PC-3 (cell line): ENCODE results near the gene SORD. TPM values are rescaled to one million over a fixed set of nuclear protein-coding genes. Genes with fewer than 3 reads are reported as not detected.
A peak's percentile ranks its signal among the peaks of the same experiment; 100 is the strongest.

Experiments used
- ATAC-seq: fragments of 200-7000 bp; cut with Tn5 transposase; 2 replicates; pipeline ENCODE4 v1.9.1; 2020; ENCODE audit warnings: mild to moderate bottlenecking, moderate library complexity
- BruUV-seq: library from RNA; stranded (reverse); fragments of 400-500 nt; replicated peaks from 2 replicates; lab custom pipeline; 2021; lab: Mats Ljungman, UMichigan
- CTCF ChIA-PET: fragments of 300-600 bp; sonication (Branson Sonifier 250); formaldehyde crosslinking; loops from one replicate; lab custom pipeline; 2022; ENCODE audit warnings: antibody characterized with exemption; lab: Charles Lee
- POLR2A ChIA-PET: fragments of 300-600 bp; sonication (Branson Sonifier 250); formaldehyde crosslinking; loops from one replicate; lab custom pipeline; 2022; ENCODE audit warnings: antibody characterized with exemption; ENCODE audit not compliant: unreplicated experiment; lab: Charles Lee
- DNase-seq: peaks from one replicate; pipeline ENCODE4 v3.0.0-alpha.2; 2015
- H2AFZ ChIP-seq: fragments of 300-600 bp; sonication (generic); 2 replicates; pipeline ENCODE4 v1.6.0; 2016; ENCODE audit warnings: antibody characterized with exemption, low read length
- H3F3A ChIP-seq: fragments of 300-600 bp; sonication (generic); one replicate; pipeline ENCODE4 v1.6.0; 2017; ENCODE audit warnings: antibody characterized with exemption, low read length, control low read depth, mild to moderate bottlenecking; ENCODE audit not compliant: unreplicated experiment
- H3K27ac ChIP-seq: fragments of 300-600 bp; sonication (generic); 2 replicates; pipeline ENCODE4 v1.5.1; 2016; ENCODE audit warnings: mild to moderate bottlenecking, low read length
- H3K27me3 ChIP-seq: fragments of 300-600 bp; sonication (generic); 2 replicates; pipeline ENCODE4 v1.6.1; 2016; ENCODE audit warnings: low read length, mixed read lengths
- H3K36me3 ChIP-seq: fragments of 300-600 bp; sonication (generic); 2 replicates; pipeline ENCODE4 v1.6.1; 2016; ENCODE audit warnings: low read depth, mixed run types, low read length, mixed read lengths
- H3K4me1 ChIP-seq: fragments of 300-600 bp; sonication (generic); 2 replicates; pipeline ENCODE4 v1.5.1; 2016; ENCODE audit warnings: low read length; ENCODE audit not compliant: insufficient read depth
- H3K4me2 ChIP-seq: fragments of 300-600 bp; sonication (generic); 2 replicates; pipeline ENCODE4 v1.6.0; 2016; ENCODE audit warnings: low read length
- H3K4me3 ChIP-seq: fragments of 300-600 bp; sonication (generic); 2 replicates; pipeline ENCODE4 v1.5.1; 2016; ENCODE audit warnings: mild to moderate bottlenecking, low read length, mixed read lengths
- H3K79me2 ChIP-seq: fragments of 300-600 bp; sonication (generic); 2 replicates; pipeline ENCODE4 v1.6.1; 2017; ENCODE audit warnings: low read length, mixed read lengths
- H3K9ac ChIP-seq: fragments of 300-600 bp; sonication (generic); 2 replicates; pipeline ENCODE4 v1.6.0; 2016; ENCODE audit warnings: mild to moderate bottlenecking, low read length
- H3K9me2 ChIP-seq: fragments of 300-600 bp; sonication (generic); replicated peaks from 2 replicates; pipeline ENCODE4 v1.6.1; 2016; ENCODE audit warnings: mixed run types, low read length, mixed read lengths
- H3K9me3 ChIP-seq: fragments of 300-600 bp; sonication (generic); 2 replicates; pipeline ENCODE4 v1.6.1; 2016; ENCODE audit warnings: low read length, mixed read lengths
- H4K20me1 ChIP-seq: fragments of 300-600 bp; sonication (generic); 2 replicates; pipeline ENCODE4 v1.6.1; 2016; ENCODE audit warnings: low read length, mixed read lengths
- EZH2 ChIP-seq: fragments of 300-600 bp; sonication (generic); IDR thresholded peaks from one replicate; pipeline ENCODE4 v1.6.1; 2017; ENCODE audit warnings: antibody characterized with exemption, mild to moderate bottlenecking, low read length; ENCODE audit not compliant: unreplicated experiment
- EZH2phosphoT487 ChIP-seq: fragments of 300-600 bp; sonication (generic); IDR thresholded peaks from 2 replicates; pipeline ENCODE4 v1.6.1; 2018; ENCODE audit warnings: mild to moderate bottlenecking, antibody characterized with exemption, low read length, borderline replicate concordance
- intact Hi-C: fragments of 100-400 bp; cut with micrococcal nuclease; formaldehyde crosslinking; loops from 2 replicates; pipeline ENCODE4 v1.9.0; 2023
- total RNA-seq: library from RNA; depleted of rRNA; stranded (reverse); fragments of >200 nt; gene quantifications from 2 replicates; pipeline ENCODE4 v1.2.3, GENCODE V29; 2014
- TF ChIP-seq, protein P1 (sequence below): fragments of 300-600 bp; sonication (generic); conservative IDR thresholded peaks from 2 replicates; pipeline ENCODE4 v1.5.1; 2017; ENCODE audit warnings: antibody characterized with exemption, low read depth, mild to moderate bottlenecking, low read length

SORD gene
- total RNA-seq, 1 experiment from 2014 or later = 119 TPM

DNA sequence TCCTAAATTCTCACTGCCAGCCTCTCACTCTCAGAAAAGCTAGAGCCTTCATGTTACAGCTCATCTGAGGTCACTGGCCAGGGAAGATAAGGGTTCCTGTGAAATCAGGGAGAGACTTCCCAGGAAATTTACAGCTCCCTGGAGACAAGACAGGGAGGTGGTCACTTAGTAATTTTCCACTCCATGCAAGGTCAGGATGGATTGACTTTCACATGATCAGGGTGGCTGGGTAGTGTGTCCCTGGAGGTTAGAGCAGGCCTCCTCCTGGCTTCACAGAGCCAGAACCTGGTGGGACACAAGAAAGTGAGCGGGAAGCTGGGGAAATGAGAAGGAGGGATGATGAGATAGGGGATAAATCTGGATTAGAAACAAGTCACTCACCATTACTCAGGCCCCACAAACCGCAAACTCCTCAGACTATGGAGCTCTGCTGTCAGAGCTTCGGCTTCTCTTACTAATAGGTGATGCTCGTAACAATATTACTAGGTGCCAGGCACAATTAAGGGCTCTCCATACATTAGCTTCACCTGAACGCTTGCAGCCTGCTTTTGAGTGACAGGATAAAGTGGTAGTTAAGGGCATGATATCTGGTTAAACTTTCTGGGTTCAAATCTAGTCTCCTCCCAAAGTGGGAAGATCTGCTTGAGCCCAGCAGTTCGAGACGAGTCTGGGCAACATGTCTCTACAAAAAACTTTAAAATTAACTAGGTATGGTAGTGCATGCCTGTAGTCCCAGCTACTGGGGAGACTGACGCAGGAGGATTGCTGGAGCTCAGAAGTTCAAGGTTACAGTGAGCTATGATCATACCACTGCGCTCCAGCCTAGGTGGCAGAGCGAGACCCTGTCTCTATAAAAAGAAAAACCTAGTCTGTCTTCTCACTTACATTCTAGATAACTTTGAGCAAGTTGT, 66.1 kb downstream of the SORD start:
- Histone ChIP-seq H2AFZ (no peak overlapping the region), H3K9me2 (no peaks in the 10 kb centered on the region), H3K27me3 (peaks cover 46% of the 10 kb centered on the region), H3K9ac (no peak overlapping the region), H3K4me2 (no peak overlapping the region), H3K27ac (no peak overlapping the region), H3K79me2 (no peaks in the 10 kb centered on the region), H3K36me3 (no peaks in the 10 kb centered on the region), H3F3A (no peaks in the 10 kb centered on the region), H3K4me1 (no peaks in the 10 kb centered on the region), H3K9me3 (no peaks in the 10 kb centered on the region), H4K20me1 (no peaks in the 10 kb centered on the region), H3K4me3 (no peak overlapping the region)
- TF ChIP-seq EZH2 (no peak), EZH2phosphoT487 (no peak)
- TF ChIP-seq, protein P1, sequence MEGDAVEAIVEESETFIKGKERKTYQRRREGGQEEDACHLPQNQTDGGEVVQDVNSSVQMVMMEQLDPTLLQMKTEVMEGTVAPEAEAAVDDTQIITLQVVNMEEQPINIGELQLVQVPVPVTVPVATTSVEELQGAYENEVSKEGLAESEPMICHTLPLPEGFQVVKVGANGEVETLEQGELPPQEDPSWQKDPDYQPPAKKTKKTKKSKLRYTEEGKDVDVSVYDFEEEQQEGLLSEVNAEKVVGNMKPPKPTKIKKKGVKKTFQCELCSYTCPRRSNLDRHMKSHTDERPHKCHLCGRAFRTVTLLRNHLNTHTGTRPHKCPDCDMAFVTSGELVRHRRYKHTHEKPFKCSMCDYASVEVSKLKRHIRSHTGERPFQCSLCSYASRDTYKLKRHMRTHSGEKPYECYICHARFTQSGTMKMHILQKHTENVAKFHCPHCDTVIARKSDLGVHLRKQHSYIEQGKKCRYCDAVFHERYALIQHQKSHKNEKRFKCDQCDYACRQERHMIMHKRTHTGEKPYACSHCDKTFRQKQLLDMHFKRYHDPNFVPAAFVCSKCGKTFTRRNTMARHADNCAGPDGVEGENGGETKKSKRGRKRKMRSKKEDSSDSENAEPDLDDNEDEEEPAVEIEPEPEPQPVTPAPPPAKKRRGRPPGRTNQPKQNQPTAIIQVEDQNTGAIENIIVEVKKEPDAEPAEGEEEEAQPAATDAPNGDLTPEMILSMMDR = no peak
- intact Hi-C loops = no loop called here
- CTCF ChIA-PET = no interaction called here
- no peak for ATAC-seq
- no TSS peak for BruUV-seq
- peak; percentile 26 for DNase-seq
- POLR2A ChIA-PET = interaction anchor here (0.6 kb wide), 1 partner anchor 9 kb away, joined by 3 read pairs; no protein-coding TSS in a partner anchor

DNA sequence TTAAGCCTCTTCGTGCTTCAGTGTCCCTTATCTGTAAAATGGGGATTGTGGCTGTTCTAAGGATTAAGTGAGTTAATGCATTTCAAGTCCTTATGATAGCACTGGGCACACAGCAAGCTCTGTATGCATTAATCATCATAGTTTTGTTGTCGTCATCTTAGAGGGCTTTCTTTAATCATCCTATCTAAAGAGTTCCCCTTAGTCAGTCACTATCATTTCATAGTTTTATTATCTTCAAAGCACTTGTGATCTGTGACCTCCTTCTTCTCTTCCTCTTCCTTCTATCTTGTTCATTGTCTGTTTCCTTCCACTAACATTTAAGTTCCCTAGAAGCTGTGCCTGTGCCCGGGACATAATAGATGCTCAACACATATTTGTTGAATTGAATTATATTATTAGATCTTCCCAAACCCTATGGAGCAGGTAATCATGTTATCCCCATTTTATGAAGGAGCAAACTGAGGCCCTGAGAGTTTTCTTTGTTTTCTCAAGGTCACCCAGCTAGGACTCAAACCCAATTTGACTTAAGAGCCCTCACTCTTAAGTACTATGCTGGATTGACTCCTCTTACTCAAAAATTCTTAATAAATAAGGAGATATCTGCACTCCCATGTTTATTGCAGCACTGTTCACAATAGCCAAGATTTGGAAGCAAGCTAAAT, 66.8 kb downstream of the SORD start:
- no peak for DNase-seq
- CTCF ChIA-PET = no interaction called here
- TF ChIP-seq EZH2phosphoT487 (no peak), EZH2 (no peak)
- TF ChIP-seq, protein P1 = no peak

More for the DNA sequence above, 66.8 kb downstream of the SORD start:
- no peak overlapping the region for H2AFZ ChIP-seq
- no peaks in the 10 kb centered on the region for H3K79me2 ChIP-seq
- BruUV-seq = no TSS peak
- intact Hi-C loops = no loop called here
- H3K9me2 ChIP-seq = no peaks in the 10 kb centered on the region
- H3K9ac ChIP-seq = no peak overlapping the region
- POLR2A ChIA-PET = interaction anchor here (0.6 kb wide), 1 partner anchor 8 kb away, joined by 3 read pairs; no protein-coding TSS in a partner anchor
- H3K4me3 ChIP-seq = no peak overlapping the region
- no peak for ATAC-seq
- no peaks in the 10 kb centered on the region for H3K4me1 ChIP-seq
- H3F3A ChIP-seq = no peaks in the 10 kb centered on the region
- H4K20me1 ChIP-seq = no peaks in the 10 kb centered on the region
- H3K9me3 ChIP-seq = no peaks in the 10 kb centered on the region
- H3K27ac ChIP-seq = no peak overlapping the region
- H3K4me2 ChIP-seq = no peak overlapping the region
- H3K27me3 ChIP-seq = peaks cover 46% of the 10 kb centered on the region
- H3K36me3 ChIP-seq = no peaks in the 10 kb centered on the region
